Endothelial cell of umbilical vein (primary cell): ENCODE results near the gene ARHGAP15. TPM values are rescaled to one million over a fixed set of nuclear protein-coding genes. Genes with fewer than 3 reads are reported as not detected.

ENCODE experiments used
- BruUV-seq: library from RNA; stranded (reverse); fragments of 400-500 nt; replicated peaks from 2 replicates; lab custom pipeline; 2021; lab: Mats Ljungman, UMichigan
- CTCF ChIA-PET: fragments of 300-600, 350-600 bp; sonication (Branson Sonifier 250); formaldehyde crosslinking; loops from one replicate; lab custom pipeline; 2021; ENCODE audit warnings: antibody characterized with exemption, inconsistent platforms; lab: Charles Lee
- POLR2A ChIA-PET: fragments of 300-600, 350-600 bp; sonication (Branson Sonifier 250); formaldehyde crosslinking; loops from one replicate; lab custom pipeline; 2021; ENCODE audit warnings: antibody characterized with exemption, inconsistent platforms; lab: Charles Lee
- DNase-seq: peaks from one replicate; pipeline ENCODE4 v3.0.0-alpha.2; 2011; ENCODE audit warnings: low read depth, low spot score
- FAIRE-seq: peaks from 2 replicates; lab custom pipeline; 2011; peaks lifted over from hg19 to GRCh38; lab: Jason Lieb, UNC
- H2AFZ ChIP-seq: 2 replicates; pipeline ENCODE4 v1.6.0; 2012; ENCODE audit warnings: low read depth, low read length, control low read depth, inconsistent platforms
- H3K27ac ChIP-seq: 2 replicates; pipeline ENCODE4 v1.5.1; 2011; ENCODE audit warnings: low read depth, mild to moderate bottlenecking, control low read depth, low read length, moderate library complexity; ENCODE audit not compliant: insufficient read depth
- H3K27me3 ChIP-seq, 2 experiments: 2 replicates each; pipeline versions ENCODE4 v1.6.0 to v1.6.1; 2011; ENCODE audit warnings: low read length in 2 of 2, mixed read lengths in 1 of 2; ENCODE audit not compliant: control insufficient read depth in 2 of 2, insufficient read depth in 2 of 2
- H3K36me3 ChIP-seq, 2 experiments: 2 replicates in 1 of 2; 3 replicates in 1 of 2; pipeline ENCODE4 v1.5.1; 2011; ENCODE audit warnings: low read length in 2 of 2, mild to moderate bottlenecking in 1 of 2, moderate library complexity in 1 of 2; ENCODE audit not compliant: control insufficient read depth in 2 of 2, insufficient read depth in 2 of 2; ENCODE audit errors: extremely low read depth in 1 of 2
- H3K4me1 ChIP-seq: 3 replicates; pipeline ENCODE4 v1.5.1; 2011; ENCODE audit warnings: mild to moderate bottlenecking, low read length; ENCODE audit not compliant: control insufficient read depth, insufficient read depth; ENCODE audit errors: extremely low read depth
- H3K4me2 ChIP-seq: 2 replicates; pipeline ENCODE4 v1.6.1; 2011; ENCODE audit warnings: low read length, control low read depth, mixed read lengths; ENCODE audit not compliant: insufficient read depth
- H3K4me3 ChIP-seq, 3 experiments: fragments of 200-600 bp in 1 of 3; sonication (generic), shearing (Covaris generic) in 1 of 3; replicated peaks in 1 of 3; 2 replicates each; pipeline ENCODE4 v1.5.1; 2011 to 2016; ENCODE audit warnings: control low read depth in 3 of 3, low read length in 3 of 3, mild to moderate bottlenecking in 2 of 3, inconsistent platforms in 1 of 3, low read depth in 1 of 3, moderate library complexity in 1 of 3; ENCODE audit not compliant: insufficient read depth in 1 of 3
- H3K79me2 ChIP-seq: 2 replicates; pipeline ENCODE4 v1.6.0; 2012; ENCODE audit warnings: low read length, inconsistent platforms; ENCODE audit not compliant: control insufficient read depth, insufficient read depth
- H3K9ac ChIP-seq: replicated peaks from 2 replicates; pipeline ENCODE3; 2011; ENCODE audit warnings: low read length, control low read depth; ENCODE audit not compliant: insufficient read depth; ENCODE audit errors: extremely low read depth
- H3K9me1 ChIP-seq: replicated peaks from 3 replicates; pipeline ENCODE4 v1.6.0; 2011; ENCODE audit warnings: mild to moderate bottlenecking, low read length; ENCODE audit not compliant: control insufficient read depth, insufficient read depth; ENCODE audit errors: extremely low read depth
- H3K9me3 ChIP-seq: replicated peaks from 2 replicates; pipeline ENCODE4 v1.5.1; 2012; ENCODE audit warnings: low read length, inconsistent platforms; ENCODE audit not compliant: control insufficient read depth, insufficient read depth
- H4K20me1 ChIP-seq: replicated peaks from 2 replicates; pipeline ENCODE3; 2011; ENCODE audit warnings: mild to moderate bottlenecking, low read length; ENCODE audit not compliant: control insufficient read depth, insufficient read depth; ENCODE audit errors: extremely low read depth
- CTCF ChIP-seq, 2 donors: IDR thresholded peaks; 1 replicate in 1 of 2; 2 replicates in 1 of 2; pipeline ENCODE4 v1.5.1; 2011; ENCODE audit warnings: low read length in 2 of 2, mild to moderate bottlenecking in 2 of 2, moderate library complexity in 2 of 2, control low read depth in 1 of 2, inconsistent platforms in 1 of 2, low read depth in 1 of 2; ENCODE audit not compliant: insufficient read depth in 1 of 2; ENCODE audit errors: extremely low read depth in 1 of 2
- EZH2 ChIP-seq: IDR thresholded peaks from 2 replicates; pipeline ENCODE4 v1.6.1; 2012; ENCODE audit warnings: borderline replicate concordance, low read depth, mild to moderate bottlenecking, moderate library complexity, low read length, inconsistent platforms; ENCODE audit not compliant: severe bottlenecking
- FOS ChIP-seq: IDR thresholded peaks from 2 replicates; pipeline ENCODE4 v1.6.1; 2011; ENCODE audit warnings: mild to moderate bottlenecking, low read length, moderate library complexity, borderline replicate concordance; ENCODE audit not compliant: insufficient read depth
- GATA2 ChIP-seq: IDR thresholded peaks from 2 replicates; pipeline ENCODE4 v1.7.0; 2011; ENCODE audit warnings: low read depth, mild to moderate bottlenecking, moderate library complexity, mixed read lengths, low read length; ENCODE audit not compliant: insufficient read length, insufficient read depth
- JUN ChIP-seq: IDR thresholded peaks from 2 replicates; pipeline ENCODE4 v1.6.1; 2011; ENCODE audit warnings: borderline replicate concordance, low read depth; ENCODE audit not compliant: insufficient read length, insufficient read depth
- MAX ChIP-seq: IDR thresholded peaks from 2 replicates; pipeline ENCODE4 v1.6.1; 2011; ENCODE audit not compliant: insufficient read depth, insufficient read length
- MYC ChIP-seq: IDR thresholded peaks from one replicate; pipeline ENCODE4 v1.6.1; 2011; ENCODE audit warnings: mild to moderate bottlenecking, low read depth, low read length
- POLR2A ChIP-seq: IDR thresholded peaks from 2 replicates; pipeline ENCODE4 v1.6.1; 2012; ENCODE audit warnings: low read depth, mild to moderate bottlenecking, control low read depth, low read length
- POLR2AphosphoS5 ChIP-seq: IDR thresholded peaks from 2 replicates; pipeline ENCODE4 v1.6.1; 2012; ENCODE audit warnings: low read depth, mild to moderate bottlenecking, control low read depth, low read length, moderate library complexity; ENCODE audit not compliant: insufficient read depth
- dilution Hi-C: fragments of 300-500 bp; cut with MboI; formaldehyde crosslinking; loops from one replicate; pipeline ENCODE4 v1.15.0; 2019; ENCODE audit warnings: low sequenced_read_pairs; ENCODE audit not compliant: extremely low pct_ligation_motif_present
- intact Hi-C: fragments of 100-400 bp; cut with micrococcal nuclease; formaldehyde crosslinking; loops from one replicate; pipeline ENCODE4 v1.10.0; 2022
- polyA plus RNA-seq, 4 experiments: library from polyadenylated mRNA; depleted of rRNA in 3 of 4; stranded (reverse) in 3 of 4; unstranded in 1 of 4; fragments of >200 nt; gene quantifications; 2 replicates each; pipeline versions ENCODE4 v1.2.1 to v1.2.3, GENCODE V29; 2011 to 2012; ENCODE audit warnings: missing spikeins in 1 of 4
- total RNA-seq: library from RNA; stranded (reverse); gene quantifications from 2 replicates; pipeline ENCODE4 v1.2.3, GENCODE V29; 2021

Gene ARHGAP15
- total and polyA plus RNA-seq, 2 donors (not counting 3 experiments of a cell fraction or from before 2014, with no cell fraction given): not detected

- no peaks in the 10 kb centered on the region for H3K9me1 ChIP-seq
- intact Hi-C loops (no loop called here), dilution Hi-C loops (no loop called here)
- no peak overlapping the region for H3K27ac ChIP-seq
- no peak for TF ChIP-seq EZH2
- no peak for TF ChIP-seq FOS
- no peak overlapping the region for H2AFZ ChIP-seq
- ChIA-PET POLR2A (no interaction called here), CTCF (interaction anchor here (1.2 kb wide), 1 partner anchor 38 kb away, joined by 3 read pairs; no protein-coding TSS in a partner anchor)
- H3K4me1 ChIP-seq: no peaks in the 10 kb centered on the region
- H3K79me2 ChIP-seq: no peaks in the 10 kb centered on the region
- FAIRE-seq: no peak
- BruUV-seq: no TSS peak
- no peak overlapping the region for H3K4me3 ChIP-seq
- H3K9me3 ChIP-seq: no peaks in the 10 kb centered on the region
- no peak for DNase-seq
- H3K4me2 ChIP-seq: no peak overlapping the region
- H4K20me1 ChIP-seq: no peaks in the 10 kb centered on the region
- peaks cover 0 to 2% of the 10 kb centered on the region in 2 experiments for H3K27me3 ChIP-seq
- no peak overlapping the region for H3K9ac ChIP-seq
- H3K36me3 ChIP-seq: no peaks in the 10 kb centered on the region
Observed at GRCh38 chr2:143246246-143246645, 117.0 kb downstream of the ARHGAP15 start.

- FAIRE-seq: no peak
- CTCF ChIA-PET: interaction anchor here (0.8 to 1.2 kb wide), 4 partner anchors 12 to 213 kb away, joined by 3 to 8 read pairs (median 4); no protein-coding TSS in a partner anchor
Observed at GRCh38 chr2:143246815-143247744, 117.9 kb downstream of the ARHGAP15 start.

More at GRCh38 chr2:143246815-143247744, 117.9 kb downstream of the ARHGAP15 start:
- no peaks in the 10 kb centered on the region for H3K9me3 ChIP-seq
- H3K9ac ChIP-seq: no peak overlapping the region
- BruUV-seq: no TSS peak
- H3K4me1 ChIP-seq: no peaks in the 10 kb centered on the region
- no peaks in the 10 kb centered on the region for H3K27me3 ChIP-seq
- no peaks in the 10 kb centered on the region for H3K9me1 ChIP-seq
- H3K36me3 ChIP-seq: no peaks in the 10 kb centered on the region
- no peak overlapping the region for H3K4me3 ChIP-seq
- dilution Hi-C loops (no loop called here), intact Hi-C loops (no loop called here)
- H3K27ac ChIP-seq: no peak overlapping the region
- TF ChIP-seq CTCF (IDR thresholded peaks at IDR 0.05; ENCODE audit: extremely low read depth in 1 of 2, insufficient read depth in 1 of 2, low read depth in 1 of 2, low read length in 2 of 2): no peak
- TF ChIP-seq MAX: no peak
- no peak for TF ChIP-seq FOS
- TF ChIP-seq MYC: no peak
- TF ChIP-seq POLR2A: no peak
- TF ChIP-seq GATA2: no peak
- TF ChIP-seq EZH2: no peak
- no peak for TF ChIP-seq JUN
- TF ChIP-seq POLR2AphosphoS5: no peak
- H3K79me2 ChIP-seq: no peaks in the 10 kb centered on the region
- H3K4me2 ChIP-seq: no peak overlapping the region
- no peaks in the 10 kb centered on the region for H4K20me1 ChIP-seq
- no peak for DNase-seq
- POLR2A ChIA-PET: no interaction called here
- H2AFZ ChIP-seq: no peak overlapping the region
